Keratinocyte (primary cell): ENCODE data around the gene PFKP. TPM values are rescaled to one million over a fixed set of nuclear protein-coding genes. Genes with fewer than 3 reads are reported as not detected.

Source experiments
- DNase-seq: peaks from one replicate; pipeline ENCODE4 v3.0.0-alpha.2; 2011; ENCODE audit warnings: low read depth, missing footprints, low spot score
- FAIRE-seq: peaks from 2 replicates; lab custom pipeline; 2011; peaks lifted over from hg19 to GRCh38; lab: Jason Lieb, UNC
- H2AFZ ChIP-seq: 2 replicates; pipeline ENCODE4 v1.6.0; 2012; ENCODE audit warnings: low read length, control low read depth, inconsistent platforms; ENCODE audit not compliant: control insufficient read depth
- H3K27ac ChIP-seq: 2 replicates; pipeline ENCODE4 v1.5.1; 2011; ENCODE audit warnings: low read length; ENCODE audit not compliant: control insufficient read depth, insufficient read depth
- H3K27me3 ChIP-seq: 3 replicates; pipeline ENCODE4 v1.6.0; 2011; ENCODE audit warnings: low read length; ENCODE audit not compliant: control insufficient read depth, insufficient read depth; ENCODE audit errors: extremely low read depth
- H3K36me3 ChIP-seq, 2 experiments: 2 replicates in 1 of 2; 3 replicates in 1 of 2; pipeline ENCODE4 v1.5.1; 2011; ENCODE audit warnings: low read length in 2 of 2, mild to moderate bottlenecking in 1 of 2; ENCODE audit not compliant: control insufficient read depth in 2 of 2, insufficient read depth in 2 of 2; ENCODE audit errors: extremely low read depth in 1 of 2
- H3K4me1 ChIP-seq: 3 replicates; pipeline ENCODE4 v1.5.1; 2011; ENCODE audit warnings: low read length; ENCODE audit not compliant: control insufficient read depth, insufficient read depth; ENCODE audit errors: extremely low read depth
- H3K4me2 ChIP-seq: 3 replicates; pipeline ENCODE4 v1.6.0; 2011; ENCODE audit warnings: low read depth, low read length; ENCODE audit not compliant: control insufficient read depth, insufficient read depth; ENCODE audit errors: extremely low read depth
- H3K4me3 ChIP-seq, 3 experiments: fragments of 200-600 bp in 1 of 3; sonication (generic) in 1 of 3; 2 replicates in 2 of 3; 3 replicates in 1 of 3; pipeline ENCODE4 v1.5.1; 2011 to 2016; ENCODE audit warnings: low read length in 3 of 3, mild to moderate bottlenecking in 3 of 3, control low read depth in 2 of 3, inconsistent platforms in 1 of 3, low read depth in 1 of 3, mixed read lengths in 1 of 3, mixed run types in 1 of 3, moderate library complexity in 1 of 3; ENCODE audit not compliant: control insufficient read depth in 2 of 3, insufficient read depth in 2 of 3; ENCODE audit errors: extremely low read depth in 1 of 3
- H3K79me2 ChIP-seq: 2 replicates; pipeline ENCODE4 v1.6.0; 2012; ENCODE audit warnings: low read length; ENCODE audit not compliant: control insufficient read depth, insufficient read depth
- H3K9ac ChIP-seq: 3 replicates; pipeline ENCODE4 v1.6.0; 2011; ENCODE audit warnings: low read length; ENCODE audit not compliant: control insufficient read depth, insufficient read depth; ENCODE audit errors: extremely low read depth
- H3K9me1 ChIP-seq: 3 replicates; pipeline ENCODE4 v1.6.0; 2011; ENCODE audit warnings: low read length; ENCODE audit not compliant: control insufficient read depth, insufficient read depth; ENCODE audit errors: extremely low read depth
- H3K9me3 ChIP-seq: 2 replicates; pipeline ENCODE4 v1.5.1; 2012; ENCODE audit warnings: low read depth, low read length; ENCODE audit not compliant: control insufficient read depth
- H4K20me1 ChIP-seq: 3 replicates; pipeline ENCODE4 v1.6.0; 2011; ENCODE audit warnings: low read length; ENCODE audit not compliant: control insufficient read depth, insufficient read depth; ENCODE audit errors: extremely low read depth
- EZH2 ChIP-seq: IDR thresholded peaks from one replicate; pipeline ENCODE4 v1.6.1; 2012; ENCODE audit warnings: inconsistent platforms, mild to moderate bottlenecking, low read length, moderate library complexity
- dilution Hi-C: fragments of 300-500 bp; cut with MboI; formaldehyde crosslinking; loops from one replicate; pipeline ENCODE4 v1.7.0; 2020; ENCODE audit warnings: low sequenced_read_pairs; ENCODE audit not compliant: extremely low pct_ligation_motif_present
- polyA minus RNA-seq, 3 experiments: library from RNA; depleted of rRNA, polyadenylated mRNA; stranded (reverse); fragments of >200 nt; gene quantifications; 1 replicate in 1 of 3; 2 replicates in 1 of 3; 3 replicates in 1 of 3; pipeline ENCODE4 v1.2.3, GENCODE V29; 2011
- polyA plus RNA-seq, 5 experiments: library from polyadenylated mRNA; depleted of rRNA in 3 of 5; stranded (reverse) in 3 of 5; stranded (forward) in 1 of 5; unstranded in 1 of 5; fragments of >200 nt; gene quantifications; 1 replicate in 1 of 5; 2 replicates in 3 of 5; 3 replicates in 1 of 5; pipeline versions ENCODE4 v1.2.1 to v1.2.3, GENCODE V29; 2011 to 2012; ENCODE audit warnings: missing spikeins in 2 of 5, low read depth in 1 of 5, low replicate concordance in 1 of 5
- TF ChIP-seq, protein P1 (sequence below), 3 experiments: IDR thresholded peaks in 1 of 3; conservative IDR thresholded peaks in 1 of 3; optimal IDR thresholded peaks in 1 of 3; 2 replicates in 2 of 3; 3 replicates in 1 of 3; pipeline versions ENCODE3 to v1.5.1; 2011; ENCODE audit warnings: low read length in 3 of 3, mild to moderate bottlenecking in 3 of 3, moderate library complexity in 2 of 3, control low read depth in 1 of 3, inconsistent platforms in 1 of 3; ENCODE audit not compliant: insufficient read depth in 2 of 3; ENCODE audit errors: extremely low read depth in 1 of 3

PFKP gene
- polyA plus RNA-seq = 104 to 134 TPM (median 117 TPM) in 3 replicates
- polyA plus RNA-seq (2011; ENCODE audit: low read depth) = 117 TPM
- polyA plus RNA-seq (2011; cell fraction: cytosol; rRNA removed) = 79.3 and 111 TPM in 2 replicates
- 162 and 174 TPM in 2 replicates for polyA plus RNA-seq (2011; cell fraction: nucleus; rRNA removed)
- 134 and 205 TPM in 2 replicates for polyA plus RNA-seq (2012; ENCODE audit: low replicate concordance)
- 91.1 to 184 TPM (median 107 TPM) in 3 replicates for polyA minus RNA-seq
- polyA minus RNA-seq (2011; cell fraction: cytosol; rRNA and poly(A)+ RNA removed) = 150 TPM
- polyA minus RNA-seq (2011; cell fraction: nucleus; rRNA and poly(A)+ RNA removed) = 95.1 and 112 TPM in 2 replicates

DNA sequence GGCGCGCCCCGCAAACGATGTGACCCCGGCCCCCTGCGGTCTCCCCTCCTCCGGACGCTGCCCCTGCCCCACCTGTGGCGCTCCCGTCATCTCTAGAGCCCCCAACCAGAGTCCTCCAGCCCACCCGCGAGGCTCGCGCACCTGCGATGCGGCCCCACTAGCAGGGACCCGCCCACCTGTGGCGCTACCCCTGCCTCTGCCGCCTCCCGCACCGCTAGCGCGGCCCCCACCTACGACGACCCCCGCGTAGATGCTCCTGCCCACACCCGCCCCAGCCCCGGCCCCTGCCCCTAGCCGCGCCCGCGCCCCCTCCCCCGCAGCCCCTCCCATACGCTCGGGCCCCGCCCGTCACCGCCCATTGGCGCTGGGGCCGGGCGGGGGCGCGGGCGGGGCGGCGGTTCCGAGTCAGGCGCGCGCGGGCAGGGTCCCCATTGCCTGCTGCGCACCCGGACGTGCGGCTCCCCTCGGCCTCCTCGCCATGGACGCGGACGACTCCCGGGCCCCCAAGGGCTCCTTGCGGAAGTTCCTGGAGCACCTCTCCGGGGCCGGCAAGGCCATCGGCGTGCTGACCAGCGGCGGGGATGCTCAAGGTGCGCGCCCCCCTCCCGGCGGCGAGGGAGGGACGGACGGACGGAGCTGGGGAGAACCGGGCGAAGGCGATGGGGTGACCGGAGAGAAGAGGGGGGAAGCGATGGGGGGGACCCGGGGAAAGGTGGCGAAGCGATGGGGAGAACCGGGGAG, at the start of gene PFKP:
TSS of gene PFKP (plus strand) at position 431 of the 741 bp plus-strand sequence. CDS start at position 479, 48 bp downstream.
- Histone ChIP-seq H3K9me1 (peaks cover 8% of the 10 kb centered on the region), H3K27ac (peak within 1 kb of the TSS; percentile 74), H3K9me3 (no peaks in the 10 kb centered on the region), H4K20me1 (peaks cover 8% of the 10 kb centered on the region), H3K27me3 (peaks cover 11% of the 10 kb centered on the region), H3K4me3 (peak within 1 kb of the TSS; percentile 81 to 91 (median 91)), H3K79me2 (peaks cover 43% of the 10 kb centered on the region), H2AFZ (peak within 1 kb of the TSS; percentile 19), H3K4me2 (peak within 1 kb of the TSS; percentile 79), H3K36me3 (peaks cover 7 to 16% of the 10 kb centered on the region in 2 experiments), H3K9ac (peak within 1 kb of the TSS; percentile 85), H3K4me1 (peaks cover 21% of the 10 kb centered on the region)
- dilution Hi-C loops = no loop called here
- DNase-seq (no peak), FAIRE-seq (no peak)
- TF ChIP-seq EZH2 = no peak
- TF ChIP-seq, protein P1, sequence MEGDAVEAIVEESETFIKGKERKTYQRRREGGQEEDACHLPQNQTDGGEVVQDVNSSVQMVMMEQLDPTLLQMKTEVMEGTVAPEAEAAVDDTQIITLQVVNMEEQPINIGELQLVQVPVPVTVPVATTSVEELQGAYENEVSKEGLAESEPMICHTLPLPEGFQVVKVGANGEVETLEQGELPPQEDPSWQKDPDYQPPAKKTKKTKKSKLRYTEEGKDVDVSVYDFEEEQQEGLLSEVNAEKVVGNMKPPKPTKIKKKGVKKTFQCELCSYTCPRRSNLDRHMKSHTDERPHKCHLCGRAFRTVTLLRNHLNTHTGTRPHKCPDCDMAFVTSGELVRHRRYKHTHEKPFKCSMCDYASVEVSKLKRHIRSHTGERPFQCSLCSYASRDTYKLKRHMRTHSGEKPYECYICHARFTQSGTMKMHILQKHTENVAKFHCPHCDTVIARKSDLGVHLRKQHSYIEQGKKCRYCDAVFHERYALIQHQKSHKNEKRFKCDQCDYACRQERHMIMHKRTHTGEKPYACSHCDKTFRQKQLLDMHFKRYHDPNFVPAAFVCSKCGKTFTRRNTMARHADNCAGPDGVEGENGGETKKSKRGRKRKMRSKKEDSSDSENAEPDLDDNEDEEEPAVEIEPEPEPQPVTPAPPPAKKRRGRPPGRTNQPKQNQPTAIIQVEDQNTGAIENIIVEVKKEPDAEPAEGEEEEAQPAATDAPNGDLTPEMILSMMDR (optimal IDR thresholded peaks at IDR 0.05 in 1 of 3, IDR thresholded peaks at IDR 0.05 in 1 of 3, conservative IDR thresholded peaks at IDR 0.05 in 1 of 3; ENCODE audit: extremely low read depth in 1 of 3, insufficient read depth in 2 of 3, low read length in 3 of 3) = no peak

DNA sequence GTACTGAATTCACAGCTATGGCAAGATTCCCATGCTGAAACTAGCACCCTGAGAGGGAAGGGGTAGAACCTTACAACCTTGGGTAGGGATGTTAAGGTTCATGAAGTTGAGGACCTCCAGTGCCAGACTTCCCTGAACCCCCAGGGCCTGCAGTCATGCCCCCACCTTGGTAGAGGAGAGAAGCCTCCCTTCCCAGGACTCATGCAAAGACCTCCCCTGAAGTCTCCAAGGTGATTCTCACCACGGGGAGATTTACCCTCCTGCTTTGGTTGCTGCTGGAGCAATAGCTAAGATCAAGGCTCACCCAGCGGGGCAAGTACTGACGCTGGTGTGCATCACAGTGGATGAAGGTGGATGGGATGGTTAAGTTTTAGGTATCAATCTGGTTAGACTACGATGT, 49.1 kb upstream of the PFKP start:
- TF ChIP-seq EZH2 = no peak
- TF ChIP-seq, protein P1 (optimal IDR thresholded peaks at IDR 0.05 in 1 of 3, IDR thresholded peaks at IDR 0.05 in 1 of 3, conservative IDR thresholded peaks at IDR 0.05 in 1 of 3; ENCODE audit: extremely low read depth in 1 of 3, insufficient read depth in 2 of 3, low read length in 3 of 3) = no peak
- FAIRE-seq (no peak), DNase-seq (no peak)
- H3K9me3 ChIP-seq = no peaks in the 10 kb centered on the region
- H3K27ac ChIP-seq = no peak overlapping the region
- no peak overlapping the region for H3K4me2 ChIP-seq
- no peaks in the 10 kb centered on the region for H3K27me3 ChIP-seq
- dilution Hi-C loops = no loop called here
- H3K36me3 ChIP-seq = no peaks in the 10 kb centered on the region
- no peaks in the 10 kb centered on the region for H4K20me1 ChIP-seq
- H3K79me2 ChIP-seq = no peaks in the 10 kb centered on the region
- no peak overlapping the region for H2AFZ ChIP-seq
- H3K9ac ChIP-seq = no peak overlapping the region
- H3K9me1 ChIP-seq = no peaks in the 10 kb centered on the region
- H3K4me1 ChIP-seq = no peaks in the 10 kb centered on the region
- H3K4me3 ChIP-seq = no peak overlapping the region
